Stimulated activated CD8-positive, alpha-beta memory T cell treated with anti-CD3 and anti-CD28 coated beads, Interleukin-15, amount 100 ng/mL, for 24 hours (primary cell): ENCODE data around the gene MTG1.
"Not testable (repeated sequence)": the region's sequence is repeated elsewhere in the genome, so short reads cannot be mapped to it uniquely, and the experiment has no call there.

ENCODE experiments used
- DNase-seq: peaks from one replicate; pipeline ENCODE4 v3.0.0-alpha.2; 2020; ENCODE audit warnings: low read depth

MTG1 gene

DNA sequence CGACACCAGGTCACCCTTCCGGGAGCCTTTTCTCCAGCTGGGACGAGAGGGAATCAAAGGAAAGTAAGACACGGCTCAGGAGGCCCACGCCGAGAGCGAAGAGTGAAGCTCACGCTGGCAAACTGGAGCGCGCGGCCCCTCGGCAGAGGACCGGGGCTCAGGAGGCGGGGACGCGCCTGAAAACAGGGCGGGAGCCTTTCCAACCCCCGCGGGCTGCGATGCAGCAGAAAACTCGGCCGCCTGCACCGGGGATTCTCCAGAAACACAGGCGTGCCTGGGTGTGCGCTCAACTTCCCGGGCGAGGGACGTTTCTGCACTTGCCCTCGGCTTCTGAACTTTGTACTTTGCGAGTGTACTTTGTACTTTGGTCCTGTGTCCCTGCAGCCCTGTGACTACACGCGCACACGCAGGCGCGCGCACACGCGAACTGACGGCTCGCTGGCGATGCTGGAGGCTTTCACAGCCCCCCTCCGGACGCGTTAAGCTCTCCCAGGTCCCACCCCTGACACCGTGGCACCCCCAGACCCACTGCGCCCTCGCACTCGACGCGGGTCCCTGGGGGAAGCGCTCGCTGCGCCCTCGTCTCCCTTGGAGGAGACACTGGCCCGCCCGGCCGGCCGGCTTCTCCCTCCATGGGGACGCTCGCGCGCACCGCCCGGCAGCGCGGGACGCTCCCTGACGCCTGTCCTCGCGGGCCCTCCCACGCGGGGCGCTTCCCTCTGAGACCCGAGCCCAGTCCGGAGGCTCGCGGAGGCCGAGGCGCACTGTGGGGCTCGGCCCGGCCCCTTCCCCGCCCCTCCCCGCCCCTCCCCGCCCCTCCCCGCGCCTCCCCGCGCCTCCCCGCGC, 15.5 kb upstream of the MTG1 start:
- DNase-seq: no peak

DNA sequence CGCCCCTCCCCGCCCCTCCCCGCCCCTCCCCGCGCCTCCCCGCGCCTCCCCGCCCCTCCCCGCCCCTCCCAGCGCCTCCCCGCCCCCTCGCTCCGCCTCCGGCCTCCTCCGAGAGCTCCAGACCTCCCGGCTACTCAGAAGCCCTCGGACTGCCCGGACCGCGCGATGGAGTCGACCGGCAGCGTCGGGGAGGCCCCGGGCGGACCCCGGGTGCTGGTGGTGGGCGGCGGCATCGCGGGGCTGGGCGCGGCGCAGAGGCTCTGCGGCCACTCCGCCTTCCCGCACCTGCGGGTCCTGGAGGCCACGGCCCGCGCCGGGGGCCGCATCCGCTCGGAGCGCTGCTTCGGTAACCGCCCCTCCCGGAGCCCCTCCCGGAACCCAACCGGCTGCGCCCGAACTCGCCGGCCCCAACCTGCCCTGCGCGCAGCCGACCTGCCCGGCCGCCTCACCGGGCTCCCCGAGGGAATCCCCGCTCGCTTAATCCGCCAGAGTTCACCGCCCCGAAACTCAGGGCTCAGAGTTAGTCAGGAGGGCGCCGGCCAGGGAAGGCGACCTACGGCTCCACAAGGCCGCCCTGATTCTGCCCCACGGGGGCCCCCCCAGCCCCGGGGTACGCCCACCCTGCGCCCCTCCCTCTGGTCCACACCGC, 14.7 kb upstream of the MTG1 start, which contains the start of gene PAOX:
Gene PAOX, plus strand, starts transcription at position 111 of the 649 bp plus-strand sequence. Its CDS starts 55 bp downstream, at position 166.
- DNase-seq: no peak

DNA sequence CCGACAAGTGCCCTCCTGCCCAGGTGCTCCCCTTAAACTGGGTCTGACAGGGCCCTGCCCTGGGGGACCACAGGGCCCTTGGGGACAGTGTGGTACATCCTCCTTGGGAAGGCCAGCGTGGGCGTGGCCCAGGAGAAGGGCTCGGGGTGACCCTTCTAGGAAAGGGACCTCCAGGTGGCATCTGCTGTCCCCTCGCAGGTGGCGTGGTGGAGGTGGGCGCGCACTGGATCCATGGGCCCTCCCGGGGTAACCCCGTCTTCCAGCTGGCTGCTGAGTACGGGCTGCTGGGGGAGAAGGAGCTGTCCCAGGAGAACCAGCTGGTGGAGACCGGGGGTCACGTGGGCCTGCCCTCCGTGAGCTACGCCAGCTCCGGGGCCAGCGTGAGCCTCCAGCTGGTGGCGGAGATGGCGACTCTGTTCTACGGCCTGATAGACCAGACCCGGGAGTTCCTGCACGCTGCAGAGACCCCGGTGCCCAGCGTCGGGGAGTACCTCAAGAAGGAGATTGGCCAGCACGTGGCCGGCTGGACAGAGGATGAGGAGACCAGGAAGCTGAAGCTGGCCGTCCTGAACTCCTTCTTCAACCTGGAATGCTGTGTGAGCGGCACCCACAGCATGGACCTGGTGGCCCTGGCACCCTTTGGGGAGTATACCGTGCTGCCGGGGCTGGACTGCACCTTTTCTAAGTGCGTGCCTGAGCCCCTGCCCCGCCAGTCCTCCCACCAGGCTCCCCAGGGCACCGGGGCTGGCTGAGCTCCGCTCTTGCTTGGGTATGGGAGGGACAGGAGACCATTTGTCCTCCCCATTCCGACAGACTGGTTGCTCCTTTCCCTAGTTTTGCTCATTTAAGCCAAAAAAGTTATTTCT, 13.9 kb upstream of the MTG1 start:
- DNase-seq: no peak

DNA sequence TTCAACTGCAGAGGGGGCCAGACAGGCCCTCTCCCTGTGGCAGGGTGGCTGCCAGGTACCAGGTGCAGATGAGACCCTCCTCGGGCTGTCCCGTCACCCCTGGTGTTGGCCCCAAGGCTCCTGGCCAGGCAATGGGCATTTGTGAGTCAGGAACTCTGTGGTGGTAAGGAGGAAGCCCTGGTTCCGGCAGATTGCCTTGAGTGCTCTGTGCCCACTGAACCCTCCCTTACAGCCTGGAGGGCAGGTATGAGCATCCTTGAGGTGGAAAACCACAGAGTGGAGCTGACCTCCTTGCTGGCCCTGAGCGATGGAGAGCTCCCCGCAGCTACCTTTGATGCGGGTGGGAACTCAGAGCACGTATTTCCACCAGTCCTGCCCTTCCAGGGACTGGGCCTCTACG, 12.9 kb upstream of the MTG1 start:
- DNase-seq: no peak

DNA sequence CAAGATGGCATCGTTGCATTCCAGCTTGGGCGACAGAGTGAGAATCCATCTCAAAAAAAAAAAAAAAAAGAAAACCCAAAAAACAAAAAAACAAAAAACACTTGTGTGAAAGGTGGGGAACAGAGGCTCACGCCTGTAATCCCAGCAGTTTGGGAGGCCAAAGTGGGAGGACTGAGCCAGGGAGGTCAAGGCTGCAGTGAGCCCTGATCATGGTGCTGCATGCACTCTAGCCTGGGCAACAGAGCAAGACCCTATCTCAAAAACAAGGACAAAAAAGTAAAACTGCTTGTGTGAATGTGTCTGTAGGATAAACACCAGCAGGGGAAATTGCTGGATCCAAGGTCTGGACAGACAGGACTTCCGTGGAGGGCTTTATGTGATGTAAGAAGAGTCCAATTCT, 10.4 kb upstream of the MTG1 start:
- DNase-seq: no peak

DNA sequence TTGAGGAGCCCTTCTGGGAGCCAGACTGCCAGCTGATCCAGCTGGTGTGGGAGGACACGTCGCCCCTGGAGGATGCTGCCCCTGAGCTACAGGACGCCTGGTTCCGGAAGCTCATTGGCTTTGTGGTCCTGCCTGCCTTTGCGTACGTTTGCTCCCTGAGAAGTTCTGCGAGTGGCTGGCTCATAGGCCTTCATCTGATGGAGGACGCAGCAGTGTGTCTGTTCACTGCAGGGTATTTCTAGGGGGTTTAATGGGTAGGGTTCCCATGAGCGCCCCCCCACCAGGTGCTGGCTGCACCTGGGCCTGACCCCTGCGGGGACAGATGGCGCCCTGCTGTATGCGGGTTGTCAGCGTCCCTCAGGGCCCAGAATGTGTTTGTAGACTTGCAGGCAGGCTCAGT, 9.9 kb upstream of the MTG1 start:
- no peak for DNase-seq

DNA sequence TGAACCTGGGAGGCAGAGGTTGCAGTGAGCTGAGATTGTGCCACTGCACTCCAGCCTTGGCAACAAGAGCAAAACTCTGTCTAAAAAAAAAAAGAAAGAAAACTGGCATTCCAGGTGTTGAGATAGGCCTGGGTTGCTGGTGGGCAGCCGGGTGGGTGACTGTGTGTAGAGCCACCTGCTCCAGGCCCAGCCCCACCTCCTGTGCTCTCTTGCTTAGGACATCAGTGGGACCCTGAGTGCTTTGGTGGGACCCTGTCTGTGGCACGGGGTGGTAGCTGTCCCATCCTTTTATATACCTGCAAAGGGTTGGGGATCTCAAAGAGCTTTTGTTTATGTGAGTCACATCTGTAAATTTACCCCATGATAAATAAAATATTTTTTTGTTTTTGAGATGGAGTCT, 8.7 kb upstream of the MTG1 start:
- DNase-seq: no peak

DNA sequence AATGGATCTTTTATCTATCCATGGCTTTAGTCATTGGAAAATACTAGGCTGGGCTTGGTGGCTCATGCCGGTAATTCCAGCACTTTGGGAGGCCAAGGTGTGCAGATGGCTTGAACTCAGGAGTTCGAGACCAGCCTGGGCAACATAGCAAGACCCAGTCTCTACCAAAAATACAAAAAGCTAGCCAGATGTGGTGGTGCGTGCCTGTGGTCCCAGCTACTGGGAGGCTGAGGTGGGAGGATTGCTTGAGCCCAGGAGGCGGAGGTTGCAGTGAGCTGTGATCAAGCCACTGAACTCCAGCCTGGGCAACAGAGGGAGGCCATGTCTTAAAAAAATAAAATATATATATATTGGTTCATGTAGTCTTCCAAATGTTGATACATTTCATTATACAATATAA, 7.0 kb upstream of the MTG1 start:
- DNase-seq: not testable (repeated sequence)

DNA sequence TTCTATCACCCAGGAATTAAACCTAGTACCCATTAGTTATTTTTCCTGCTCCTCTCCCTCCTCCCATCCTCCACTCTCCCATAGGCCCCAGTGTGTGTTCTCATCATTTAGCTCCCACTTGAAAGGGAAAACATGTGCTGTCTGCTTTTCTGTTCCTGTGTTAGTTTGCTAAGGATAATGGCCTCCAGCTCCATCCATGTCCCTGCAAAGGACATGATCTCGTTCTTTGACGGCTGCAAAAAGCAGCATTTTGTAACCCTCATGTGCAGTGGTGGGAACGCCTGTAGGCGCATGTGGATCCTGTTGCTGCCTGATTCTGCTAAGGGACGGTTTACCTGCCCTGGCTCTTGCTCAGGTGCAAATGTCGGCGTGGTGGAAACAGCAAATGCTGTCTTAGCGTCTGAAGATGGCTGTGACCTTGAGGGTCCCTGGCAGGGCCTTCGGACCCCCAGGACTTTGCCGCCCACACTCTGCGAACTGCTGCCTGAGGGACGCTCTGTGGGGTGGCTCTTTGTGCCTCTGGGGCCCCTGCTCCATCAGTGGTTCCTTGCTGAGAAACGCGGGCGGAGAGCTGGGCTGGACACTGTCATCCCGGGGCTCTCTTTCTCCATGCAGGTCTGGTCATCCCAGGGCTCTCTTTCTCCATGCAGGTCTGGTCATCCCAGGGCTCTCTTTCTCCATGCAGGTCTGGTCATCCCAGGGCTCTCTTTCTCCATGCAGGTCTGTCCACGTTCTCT, 5.6 kb upstream of the MTG1 start:
- DNase-seq: no peak

DNA sequence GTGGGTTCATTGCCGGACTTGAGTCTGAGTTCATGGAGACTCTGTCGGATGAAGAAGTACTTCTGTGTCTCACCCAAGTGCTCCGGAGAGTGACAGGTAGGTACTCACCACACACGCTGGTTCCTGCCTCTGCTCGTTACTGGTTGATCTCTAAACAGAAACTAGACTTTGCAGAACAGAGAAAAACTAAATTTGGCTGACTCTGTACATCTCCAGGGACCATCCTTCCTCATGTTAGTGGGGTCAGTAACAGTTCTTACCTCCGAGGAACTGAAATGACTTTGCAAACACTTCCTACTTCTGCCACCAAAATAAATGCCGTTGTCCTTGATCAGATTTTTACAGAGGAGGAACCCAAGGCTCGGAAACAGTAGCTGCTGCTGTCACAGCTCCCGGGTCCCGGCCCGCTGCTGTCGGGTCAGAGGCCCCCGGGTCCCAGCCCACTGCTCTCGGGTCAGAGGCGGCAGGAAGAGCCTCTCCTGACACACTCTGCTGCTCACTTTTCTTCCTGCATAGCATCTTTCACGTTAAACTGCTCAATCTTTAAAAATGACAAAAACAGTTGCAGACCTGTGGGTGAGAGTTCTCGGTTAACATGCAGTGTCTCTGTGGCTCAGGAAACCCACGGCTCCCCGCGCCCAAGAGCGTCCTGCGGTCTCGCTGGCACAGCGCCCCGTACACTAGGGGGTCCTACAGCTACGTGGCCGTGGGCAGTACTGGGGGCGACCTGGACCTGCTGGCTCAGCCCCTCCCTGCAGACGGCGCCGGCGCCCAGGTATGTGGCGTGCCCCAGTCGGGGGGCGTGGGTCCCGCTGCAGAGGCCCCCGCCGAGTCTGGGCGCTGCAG, 4.8 kb upstream of the MTG1 start:
- DNase-seq: no peak

DNA sequence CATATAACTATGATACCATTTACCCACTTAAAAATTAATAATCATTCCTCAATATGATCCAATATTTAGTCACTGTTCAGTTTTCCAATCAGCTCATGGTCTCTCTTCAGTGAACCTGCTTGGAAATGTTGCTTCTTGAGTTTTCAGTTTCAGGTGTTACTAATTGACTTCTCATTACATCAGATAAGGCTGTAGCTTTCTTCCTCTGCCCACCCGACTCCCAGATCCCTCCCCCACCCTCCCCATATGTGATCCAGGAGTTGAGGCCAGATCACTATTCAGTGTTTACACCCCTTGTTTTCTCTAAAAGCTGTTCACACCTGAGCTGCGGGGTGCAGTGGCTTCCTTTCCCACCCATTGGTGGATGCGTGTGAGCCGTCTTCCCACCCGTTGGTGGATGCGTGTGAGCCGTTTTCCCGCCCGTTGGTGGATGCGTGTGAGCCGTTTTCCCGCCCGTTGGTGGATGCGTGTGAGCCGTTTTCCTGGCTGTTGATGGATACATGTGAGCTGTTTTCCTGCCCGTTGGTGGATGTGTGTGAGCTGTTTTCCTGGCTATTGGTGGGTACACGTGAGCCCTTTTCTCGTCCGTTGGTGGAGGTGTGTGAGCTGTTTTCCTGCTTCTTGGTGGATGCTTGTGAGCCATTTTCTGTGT, 3.2 kb upstream of the MTG1 start:
- no peak for DNase-seq

DNA sequence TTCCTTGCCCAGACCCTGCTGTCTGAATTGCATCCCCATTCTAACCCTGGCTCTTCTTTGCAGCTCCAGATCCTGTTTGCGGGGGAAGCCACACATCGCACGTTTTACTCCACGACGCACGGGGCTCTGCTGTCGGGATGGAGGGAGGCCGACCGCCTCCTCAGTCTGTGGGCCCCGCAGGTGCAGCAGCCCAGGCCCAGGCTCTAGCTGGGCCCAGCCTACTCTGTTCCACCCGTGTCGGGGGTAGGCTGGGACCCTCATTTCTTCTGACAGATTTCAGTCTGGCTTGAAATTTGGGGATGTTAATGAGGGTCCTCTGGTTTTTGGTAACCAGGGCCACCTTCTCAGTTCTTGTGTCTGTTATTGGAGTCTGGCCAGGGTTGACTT, 2.7 kb upstream of the MTG1 start:
- DNase-seq: no peak

DNA sequence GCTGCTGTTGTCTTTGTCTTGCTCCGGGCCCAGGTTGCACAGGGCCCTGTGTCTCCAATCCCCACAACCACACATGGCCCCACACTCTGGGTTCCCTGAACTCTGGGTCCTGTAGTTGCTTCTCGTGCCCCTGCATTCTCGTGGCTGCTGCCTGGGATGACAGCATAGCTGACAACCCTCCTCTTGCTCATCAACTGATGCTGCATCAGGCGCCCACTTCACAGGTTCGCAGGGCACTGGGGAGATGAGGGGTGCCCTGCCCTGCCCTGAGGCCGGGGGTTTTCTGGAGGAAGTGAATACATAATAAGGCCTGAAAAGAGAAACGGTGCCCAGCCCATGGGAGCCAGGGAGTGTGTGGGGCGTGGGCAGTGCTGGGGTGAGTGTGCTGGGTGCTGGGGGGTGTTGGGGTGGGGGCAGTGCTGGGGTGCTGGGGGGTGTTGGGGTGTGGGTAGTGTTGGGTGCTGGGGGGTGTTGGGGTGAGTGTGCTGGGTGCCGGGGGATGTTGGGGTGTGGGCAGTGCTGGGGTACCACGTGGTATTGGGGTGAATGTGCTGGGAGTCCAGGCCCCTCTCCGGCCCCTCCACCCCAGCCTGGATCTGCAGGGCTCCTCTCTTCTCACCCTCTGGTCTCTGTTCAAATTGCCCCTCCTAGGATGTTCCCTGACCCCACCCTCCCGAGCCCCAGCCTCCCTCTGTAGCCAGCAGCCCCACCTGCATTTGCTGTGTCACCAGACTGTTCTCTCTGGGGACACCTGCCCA, 2.0 kb upstream of the MTG1 start:
- DNase-seq: no peak

DNA sequence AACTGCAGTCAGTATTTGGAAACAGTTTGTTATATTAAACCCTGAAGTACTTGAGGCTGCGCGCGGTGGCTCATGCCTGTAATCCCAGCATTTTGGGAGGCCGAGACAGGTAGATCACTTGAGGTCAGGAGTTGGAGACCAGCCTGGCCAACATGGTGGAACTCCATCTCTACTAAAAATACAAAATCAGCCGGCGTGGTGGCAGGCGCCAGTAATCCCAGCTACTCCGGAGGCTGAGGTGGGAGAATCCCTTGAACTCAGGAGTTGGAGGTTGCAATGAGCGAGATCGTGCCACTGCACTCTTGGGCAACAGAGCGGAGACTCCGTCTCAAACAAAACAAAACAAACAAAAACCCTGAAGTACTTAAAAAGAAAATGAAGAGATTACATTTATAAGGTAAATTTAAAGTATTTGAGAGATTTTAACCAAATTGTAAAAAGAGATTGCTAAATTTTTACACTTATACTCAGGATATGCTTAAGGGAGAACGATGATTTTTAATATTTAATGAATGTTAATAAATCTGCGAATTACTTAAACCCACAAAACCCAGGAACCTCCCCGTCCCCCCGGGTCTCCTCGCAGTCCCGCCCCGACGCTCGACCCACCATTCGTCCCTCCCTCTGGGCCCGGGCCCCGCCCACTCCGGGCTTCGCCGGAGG, 425 bp upstream of the MTG1 start:
- no peak for DNase-seq

DNA sequence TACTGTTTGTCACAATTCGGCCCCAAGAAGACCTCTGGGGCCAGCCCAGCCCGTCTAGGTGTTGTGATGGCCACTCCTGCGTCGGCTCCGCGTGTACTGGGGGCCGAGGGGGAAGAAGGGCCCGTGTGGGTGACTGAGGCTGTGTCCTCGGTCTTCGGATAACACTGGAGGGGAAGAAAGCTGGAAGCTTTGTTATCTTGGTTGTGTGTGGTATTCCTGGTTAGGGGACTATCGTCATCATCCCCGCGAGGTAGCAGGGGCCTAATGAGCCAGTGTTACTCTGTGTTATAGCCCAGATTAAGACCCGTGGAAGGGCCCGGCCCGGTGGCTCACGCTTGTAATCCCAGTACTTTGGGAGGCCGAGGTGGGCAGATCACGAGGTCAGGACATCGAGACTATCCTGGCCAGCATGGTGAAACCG, 854 bp downstream of the MTG1 start:
- no peak for DNase-seq

DNA sequence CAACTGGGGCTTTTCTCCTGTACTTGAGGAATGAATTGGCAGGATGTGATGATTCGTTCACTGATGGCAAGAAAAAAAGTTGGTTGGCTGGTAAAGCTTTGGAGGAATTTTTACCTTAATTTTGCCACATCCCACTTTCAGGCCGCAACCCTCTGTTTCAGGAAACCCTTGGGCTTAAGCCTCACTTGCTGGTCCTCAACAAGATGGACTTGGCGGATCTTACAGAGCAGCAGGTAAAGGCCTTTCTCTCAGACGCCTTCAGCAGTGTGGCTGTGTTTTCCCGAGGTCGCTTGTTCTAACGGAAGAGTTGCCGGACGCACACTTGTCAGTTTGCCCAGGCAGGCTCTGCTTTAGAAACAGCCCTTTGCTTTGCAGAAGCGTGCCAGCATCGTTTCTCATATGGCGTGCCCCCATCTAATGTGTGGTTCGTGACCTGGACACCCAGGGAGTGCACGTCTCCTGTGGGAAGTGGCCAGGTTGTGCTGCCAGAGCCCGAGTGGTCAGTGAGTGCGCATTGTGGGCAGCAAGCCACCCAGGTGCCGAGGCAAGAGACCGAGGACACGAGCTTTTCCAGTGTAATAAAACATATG, 2.2 kb downstream of the MTG1 start:
- DNase-seq: no peak

DNA sequence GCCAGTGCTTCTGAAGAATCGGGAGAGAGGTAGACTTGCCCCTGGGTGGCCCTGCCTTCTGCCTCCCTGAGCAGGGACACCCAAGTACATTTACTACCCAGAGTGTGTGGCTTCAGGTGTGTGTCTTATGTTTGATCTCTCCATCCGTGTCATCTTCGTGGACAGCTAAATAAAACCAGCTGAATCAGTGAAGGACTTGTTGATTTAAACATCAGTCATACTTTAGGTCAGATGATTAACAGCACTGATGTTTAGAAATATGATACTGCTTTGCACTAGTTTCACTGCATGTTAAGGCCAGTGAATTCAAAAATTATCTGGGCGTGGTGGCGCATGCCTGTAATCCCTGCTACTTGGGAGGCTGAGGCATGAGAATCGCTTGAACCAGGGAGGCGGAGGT, 4.0 kb downstream of the MTG1 start:
- no peak for DNase-seq

DNA sequence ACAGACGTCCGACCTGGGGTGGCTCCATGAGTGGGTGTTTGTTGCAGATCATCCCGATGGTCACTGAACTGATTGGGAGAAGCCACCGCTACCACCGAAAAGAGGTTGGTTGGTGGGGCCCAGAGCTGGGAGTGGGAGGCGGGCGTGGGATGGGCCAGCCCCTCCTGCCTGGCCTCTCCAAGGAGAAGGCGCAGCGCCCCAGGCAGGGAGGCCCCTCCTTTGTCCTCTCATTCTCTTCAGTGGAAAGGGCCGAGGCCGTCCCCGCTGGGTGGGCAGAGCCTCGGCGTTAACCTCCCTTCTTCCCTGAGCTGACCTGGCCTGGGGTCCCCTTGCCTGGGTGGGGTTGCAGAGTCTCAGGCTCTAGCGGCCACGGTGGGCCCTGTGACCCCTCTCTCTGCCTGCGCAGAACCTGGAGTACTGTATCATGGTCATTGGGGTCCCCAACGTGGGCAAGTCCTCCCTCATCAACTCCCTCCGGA, 5.2 kb downstream of the MTG1 start:
- DNase-seq: no peak
